ENCODE data around the gene PLCB4. TPM values are rescaled to one million over a fixed set of nuclear protein-coding genes. Genes with fewer than 3 reads are reported as not detected.

The PLCB4 gene
- total and polyA plus RNA-seq, 8 donors = 0.56 to 9.3 (median 2.3) TPM

GRCh38 chr20:9092655-9093054 lies 23.8 kb downstream of the PLCB4 start:
- no peak overlapping the region for H3K4me3 ChIP-seq
- intact Hi-C loops (cut with DNase I) = no loop called here
- no peaks in the 10 kb centered on the region for H3K4me1 ChIP-seq
- H3K27ac ChIP-seq = no peak overlapping the region
- 69 to 82% methylated on average over 3 of the region's 3 CpGs for WGBS, 2 donors
- no peak for TF ChIP-seq CTCF (IDR thresholded peaks at IDR 0.05)
- H3K9me3 ChIP-seq = no peaks in the 10 kb centered on the region
- no peaks in the 10 kb centered on the region for H3K27me3 ChIP-seq
- ATAC-seq = no peak
- H3K36me3 ChIP-seq = no peaks in the 10 kb centered on the region
- no peak for FAIRE-seq
- DNase-seq = no peak

DNA sequence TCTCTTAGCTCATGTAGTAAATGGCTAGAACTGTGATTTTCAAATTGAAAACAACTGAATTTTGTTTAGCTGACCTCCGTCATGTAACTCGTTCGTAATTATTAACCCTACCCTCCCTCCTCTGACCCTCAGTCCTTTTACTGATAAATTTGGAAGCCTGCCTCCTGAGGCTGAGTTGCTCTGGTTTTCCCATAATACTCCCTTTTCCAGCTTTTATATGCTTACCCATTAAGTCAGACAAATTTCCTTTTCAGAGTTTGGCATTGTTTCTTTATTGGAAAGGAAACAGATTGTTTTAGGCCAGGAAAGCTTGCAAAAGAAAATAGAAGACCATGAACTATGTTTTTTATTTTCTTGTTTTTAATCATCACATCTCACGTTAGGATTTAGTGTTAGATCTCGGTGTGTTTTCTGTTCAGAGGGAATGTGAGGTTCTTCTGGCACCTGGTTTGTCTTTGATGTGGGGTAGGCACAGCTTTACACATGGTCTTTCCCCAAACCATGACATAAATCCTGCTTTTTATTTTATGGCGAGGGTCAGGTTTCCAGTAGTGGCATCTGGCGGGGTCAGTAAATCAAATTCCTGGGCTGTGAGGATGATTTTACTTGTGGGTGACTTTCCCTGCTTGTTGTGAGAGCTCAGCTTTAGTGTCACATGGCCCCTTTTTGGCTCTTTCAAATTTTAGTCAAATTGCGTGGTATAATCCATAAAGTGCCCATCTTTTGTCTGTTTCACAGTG lies 24.5 kb downstream of the PLCB4 start:
- no peaks in the 10 kb centered on the region for H3K27me3 ChIP-seq
- no peak for TF ChIP-seq CTCF (IDR thresholded peaks at IDR 0.05)
- FAIRE-seq (no peak), DNase-seq (no peak), ATAC-seq (no peak)
- H3K9me3 ChIP-seq = no peaks in the 10 kb centered on the region
- H3K4me1 ChIP-seq = no peaks in the 10 kb centered on the region
- 54 to 55% methylated on average over 8 of the region's 8 CpGs for WGBS, 2 donors
- intact Hi-C loops (cut with DNase I) = no loop called here
- H3K27ac ChIP-seq = no peak overlapping the region
- no peaks in the 10 kb centered on the region for H3K36me3 ChIP-seq
- no peak overlapping the region for H3K4me3 ChIP-seq

DNA sequence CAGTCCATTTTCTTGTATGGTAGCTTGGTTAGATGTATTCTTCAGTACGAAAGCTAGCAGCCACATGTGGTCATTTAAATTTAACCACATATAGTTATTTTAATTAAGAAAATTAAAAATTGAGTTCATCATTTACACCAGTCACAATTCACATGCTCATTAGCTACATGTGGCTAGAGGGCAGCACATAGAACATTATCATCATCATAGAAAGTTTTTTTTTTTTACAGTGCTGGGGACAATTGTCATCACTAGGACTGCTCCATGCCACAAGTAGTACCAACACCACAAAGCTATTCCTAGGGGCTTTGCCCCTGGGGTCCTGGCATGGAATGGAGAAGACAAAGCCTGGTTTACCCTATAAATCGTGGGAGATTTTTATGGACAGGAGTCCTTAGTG lies 30.5 kb downstream of the PLCB4 start:
- Histone ChIP-seq H3K27ac (no peak overlapping the region), H3K4me1 (no peaks in the 10 kb centered on the region), H3K27me3 (no peaks in the 10 kb centered on the region), H3K4me3 (no peak overlapping the region), H3K9me3 (no peaks in the 10 kb centered on the region), H3K36me3 (no peaks in the 10 kb centered on the region)
- DNase-seq (no peak), ATAC-seq (no peak), FAIRE-seq (no peak)
- 84 to 91% methylated on average over 2 of the region's 2 CpGs for WGBS, 2 donors
- no peak for TF ChIP-seq CTCF (IDR thresholded peaks at IDR 0.05)
- intact Hi-C loops (cut with DNase I) = no loop called here

DNA sequence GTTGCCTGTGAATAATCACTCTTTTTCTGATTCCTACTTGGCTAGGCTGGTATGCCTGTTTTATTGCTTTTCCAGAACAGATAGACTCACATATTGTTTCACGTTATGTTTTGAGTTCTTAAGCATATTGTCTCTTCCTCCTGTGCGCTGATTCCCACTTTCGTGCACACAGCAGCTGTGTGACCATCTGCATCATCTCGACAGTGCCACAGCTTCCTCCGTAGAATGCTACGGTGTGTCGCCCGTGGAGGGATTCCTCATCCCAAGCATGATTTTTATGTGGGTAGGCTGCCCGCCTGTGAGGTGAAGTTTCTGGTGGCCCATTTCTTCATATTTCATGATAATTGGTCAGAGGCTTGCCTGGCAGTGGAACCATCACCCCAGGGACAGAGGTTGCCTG lies 31.8 kb downstream of the PLCB4 start:
- H3K4me1 ChIP-seq = no peaks in the 10 kb centered on the region
- TF ChIP-seq CTCF (IDR thresholded peaks at IDR 0.05) = no peak
- H3K27me3 ChIP-seq = no peaks in the 10 kb centered on the region
- H3K36me3 ChIP-seq = no peaks in the 10 kb centered on the region
- FAIRE-seq (no peak), ATAC-seq (no peak), DNase-seq (no peak)
- no peaks in the 10 kb centered on the region for H3K9me3 ChIP-seq
- H3K4me3 ChIP-seq = no peak overlapping the region
- no peak overlapping the region for H3K27ac ChIP-seq
- intact Hi-C loops (cut with DNase I) = no loop called here
- 85 to 88% methylated on average over 9 of the region's 9 CpGs for WGBS, 2 donors

DNA sequence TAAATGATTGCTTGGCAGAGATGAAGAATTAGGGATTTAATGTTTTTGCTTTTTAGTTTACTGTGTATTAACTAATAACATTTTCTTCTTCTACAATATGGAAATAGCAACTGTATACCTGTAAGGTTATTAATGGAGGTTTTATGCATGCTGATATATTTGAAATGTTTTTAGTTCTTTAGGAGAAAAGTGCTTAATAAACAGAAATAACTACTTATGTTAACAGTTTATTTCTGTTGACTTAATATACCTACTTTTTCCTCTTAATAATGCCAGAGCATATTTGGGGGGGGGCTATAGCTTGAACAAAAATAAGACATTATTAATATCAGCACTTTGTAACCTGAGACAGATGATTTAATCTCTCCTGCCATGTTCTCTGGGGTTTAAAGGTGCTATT lies 33.6 kb downstream of the PLCB4 start:
- Histone ChIP-seq H3K4me3 (no peak overlapping the region), H3K36me3 (no peaks in the 10 kb centered on the region), H3K4me1 (no peaks in the 10 kb centered on the region), H3K27me3 (no peaks in the 10 kb centered on the region), H3K27ac (no peak overlapping the region), H3K9me3 (no peaks in the 10 kb centered on the region)
- TF ChIP-seq CTCF (IDR thresholded peaks at IDR 0.05) = no peak
- no peak for ATAC-seq
- intact Hi-C loops (cut with DNase I) = no loop called here
- no peak for DNase-seq
- no peak for FAIRE-seq

Measured in pancreas (tissue), 10 donors.